Colonic mucosa (tissue), 4 donors: ENCODE results near the gene AMOT. TPM values are rescaled to one million over a fixed set of nuclear protein-coding genes. Genes with fewer than 3 reads are reported as not detected.

Experiments
- DNase-seq: peaks from one replicate; pipeline ENCODE4 v3.0.0-alpha.2; 2020
- H3K27ac ChIP-seq: fragments of 200-600 bp; one replicate; pipeline ENCODE4 v1.8.0; 2021
- H3K27me3 ChIP-seq: fragments of 200-600 bp; one replicate; pipeline ENCODE4 v1.8.0; 2021
- H3K36me3 ChIP-seq: fragments of 200-600 bp; one replicate; pipeline ENCODE4 v1.8.0; 2021
- H3K4me1 ChIP-seq: fragments of 200-600 bp; one replicate; pipeline ENCODE4 v1.8.0; 2021; ENCODE audit warnings: mild to moderate bottlenecking
- H3K4me3 ChIP-seq: fragments of 200-600 bp; one replicate; pipeline ENCODE4 v1.8.0; 2021
- H3K9ac ChIP-seq, 2 donors: one replicate each; pipeline ENCODE4 v1.7.0; 2013; ENCODE audit warnings: control low read depth in 2 of 2, low read depth in 2 of 2, low read length in 2 of 2
- H3K9me3 ChIP-seq: fragments of 200-600 bp; one replicate; pipeline ENCODE4 v1.8.0; 2021
- intact Hi-C: fragments of 100-400 bp; cut with DNase I; formaldehyde crosslinking; loops from one replicate; pipeline ENCODE4 v1.14.1; 2022
- total RNA-seq, 2 donors: library from RNA; stranded (reverse); fragmentation: NEBNext Ultra II Directional in 1 of 2; extraction: Animal tissue kit (Norgen Biotek cat#: 25700) in 1 of 2; gene quantifications; one replicate each; pipeline ENCODE4 v1.2.1, GENCODE V29; 2021
- TF ChIP-seq, protein P1 (sequence below): fragments of 200-600 bp; IDR thresholded peaks from one replicate; pipeline ENCODE4 v1.8.0; 2022; ENCODE audit warnings: antibody characterized with exemption, mild to moderate bottlenecking
- donor health status: healthy.
- donor health status: DM: no; HTN: no; CAD: no.
- donor health status: DM: no; HTN: no; CAD: no.

The AMOT gene
- total RNA-seq, 2 donors from 2014 or later, result 23.3 to 24.2 TPM

DNA sequence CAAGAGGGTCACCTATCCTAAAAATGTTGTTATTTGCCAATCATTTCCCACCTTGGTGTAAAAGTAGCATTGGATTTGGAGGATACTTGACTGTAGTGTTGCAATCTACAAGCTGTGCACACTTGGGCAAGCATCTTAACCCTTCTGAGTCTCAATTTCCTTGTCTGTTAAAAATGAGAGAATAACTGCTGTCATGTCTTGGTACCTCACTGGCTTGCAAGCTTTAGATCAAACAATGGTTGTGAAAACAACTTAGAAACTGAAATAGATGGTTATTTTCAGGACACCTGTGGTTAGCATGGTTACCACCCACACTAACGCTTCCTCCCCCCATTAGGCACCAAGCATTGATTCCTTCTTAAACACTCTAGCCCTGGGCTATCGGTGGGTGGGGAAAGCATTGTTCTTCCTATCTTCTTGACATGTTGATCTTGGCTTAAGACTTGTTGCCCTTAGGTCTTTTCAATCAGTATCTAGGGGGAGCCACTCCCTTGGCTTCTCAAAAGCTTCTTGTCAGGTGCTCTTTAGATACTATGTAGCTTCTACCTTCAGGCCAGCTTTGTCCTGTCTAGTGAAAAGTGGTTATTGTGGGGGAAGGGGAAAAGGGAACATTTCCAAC is 10.6 kb upstream of the AMOT start:
- Histone ChIP-seq H3K4me1 (no peaks in the 10 kb centered on the region), H3K4me3 (no peak overlapping the region), H3K9me3 (no peaks in the 10 kb centered on the region), H3K27me3 (no peaks in the 10 kb centered on the region), H3K9ac (no peak overlapping the region), H3K36me3 (no peaks in the 10 kb centered on the region), H3K27ac (no peak overlapping the region)
- TF ChIP-seq, protein P1, sequence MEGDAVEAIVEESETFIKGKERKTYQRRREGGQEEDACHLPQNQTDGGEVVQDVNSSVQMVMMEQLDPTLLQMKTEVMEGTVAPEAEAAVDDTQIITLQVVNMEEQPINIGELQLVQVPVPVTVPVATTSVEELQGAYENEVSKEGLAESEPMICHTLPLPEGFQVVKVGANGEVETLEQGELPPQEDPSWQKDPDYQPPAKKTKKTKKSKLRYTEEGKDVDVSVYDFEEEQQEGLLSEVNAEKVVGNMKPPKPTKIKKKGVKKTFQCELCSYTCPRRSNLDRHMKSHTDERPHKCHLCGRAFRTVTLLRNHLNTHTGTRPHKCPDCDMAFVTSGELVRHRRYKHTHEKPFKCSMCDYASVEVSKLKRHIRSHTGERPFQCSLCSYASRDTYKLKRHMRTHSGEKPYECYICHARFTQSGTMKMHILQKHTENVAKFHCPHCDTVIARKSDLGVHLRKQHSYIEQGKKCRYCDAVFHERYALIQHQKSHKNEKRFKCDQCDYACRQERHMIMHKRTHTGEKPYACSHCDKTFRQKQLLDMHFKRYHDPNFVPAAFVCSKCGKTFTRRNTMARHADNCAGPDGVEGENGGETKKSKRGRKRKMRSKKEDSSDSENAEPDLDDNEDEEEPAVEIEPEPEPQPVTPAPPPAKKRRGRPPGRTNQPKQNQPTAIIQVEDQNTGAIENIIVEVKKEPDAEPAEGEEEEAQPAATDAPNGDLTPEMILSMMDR, result no peak
- intact Hi-C loops, result no loop called here
- no peak for DNase-seq

DNA sequence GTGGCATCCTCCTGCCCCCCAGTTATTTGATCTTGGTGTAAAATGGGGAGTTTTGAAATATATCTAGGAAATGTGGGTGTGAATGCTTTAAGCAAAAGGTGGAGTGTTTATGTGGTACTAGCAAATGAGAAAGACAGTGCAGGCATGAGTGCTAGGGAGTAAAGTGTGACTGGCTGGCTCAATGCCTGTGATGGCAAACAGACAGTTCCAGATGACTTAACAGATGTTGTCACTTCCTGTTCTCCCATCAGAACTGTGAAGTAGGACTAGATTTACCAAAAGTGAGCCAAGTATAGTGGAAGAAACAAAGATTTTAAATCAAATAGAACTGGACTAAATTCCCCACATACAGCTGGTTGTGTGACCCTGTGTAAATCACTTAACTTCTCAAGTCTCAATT is 8.4 kb upstream of the AMOT start:
- H3K27ac ChIP-seq, result no peak overlapping the region
- TF ChIP-seq, protein P1, result no peak
- H3K36me3 ChIP-seq, result no peaks in the 10 kb centered on the region
- H3K4me3 ChIP-seq, result no peak overlapping the region
- intact Hi-C loops, result no loop called here
- DNase-seq, result no peak
- H3K9me3 ChIP-seq, result no peaks in the 10 kb centered on the region
- H3K4me1 ChIP-seq, result no peaks in the 10 kb centered on the region
- no peak overlapping the region for H3K9ac ChIP-seq
- no peaks in the 10 kb centered on the region for H3K27me3 ChIP-seq

DNA sequence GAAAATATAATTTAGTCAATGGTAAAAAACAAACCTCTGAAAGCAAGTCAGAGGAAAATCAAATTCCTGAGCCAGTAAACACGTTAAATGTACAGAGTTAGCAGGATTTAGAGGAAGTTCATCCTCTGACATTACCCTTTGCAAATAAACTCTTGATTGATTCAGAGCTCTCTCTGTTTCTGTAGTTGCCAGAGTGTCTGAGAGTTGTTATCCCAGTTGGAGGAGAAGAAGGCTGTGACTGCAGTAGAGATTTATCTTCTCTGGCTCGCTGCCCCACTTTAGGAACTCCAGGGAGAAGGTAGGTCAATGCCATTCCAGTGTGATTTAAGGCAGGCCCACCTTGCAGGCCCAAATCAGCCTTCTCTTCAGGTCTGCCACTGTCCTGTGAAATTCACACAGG is 6.2 kb upstream of the AMOT start:
- Histone ChIP-seq H3K27me3 (no peaks in the 10 kb centered on the region), H3K36me3 (no peaks in the 10 kb centered on the region), H3K27ac (no peak overlapping the region), H3K9ac (no peak overlapping the region), H3K9me3 (no peaks in the 10 kb centered on the region), H3K4me1 (no peaks in the 10 kb centered on the region), H3K4me3 (no peak overlapping the region)
- TF ChIP-seq, protein P1, result no peak
- intact Hi-C loops, result no loop called here
- no peak for DNase-seq

DNA sequence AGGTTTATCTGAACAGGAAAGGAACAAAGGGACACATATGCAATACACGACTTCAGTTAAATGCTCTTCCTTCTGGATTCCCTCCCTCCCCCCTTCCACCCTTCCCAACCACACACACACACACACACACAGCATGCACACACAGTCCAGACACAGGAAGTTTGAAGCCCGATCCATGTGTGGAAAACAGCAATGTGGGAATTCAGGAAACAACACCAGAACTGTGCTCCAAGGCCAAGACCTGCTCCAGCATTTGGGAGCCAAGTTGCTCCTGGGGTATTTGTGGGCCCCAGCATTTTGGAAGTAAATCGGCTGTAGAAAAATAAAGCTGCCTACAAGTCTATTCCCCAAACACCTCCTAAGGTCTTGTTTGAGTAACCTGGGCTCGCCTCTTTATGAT is 5.6 kb upstream of the AMOT start:
- H3K27me3 ChIP-seq, result no peaks in the 10 kb centered on the region
- no peaks in the 10 kb centered on the region for H3K36me3 ChIP-seq
- H3K9ac ChIP-seq, result no peak overlapping the region
- peak; percentile 25 for DNase-seq
- H3K9me3 ChIP-seq, result no peaks in the 10 kb centered on the region
- TF ChIP-seq, protein P1, result no peak
- intact Hi-C loops, result no loop called here
- no peaks in the 10 kb centered on the region for H3K4me1 ChIP-seq
- H3K27ac ChIP-seq, result no peak overlapping the region
- H3K4me3 ChIP-seq, result no peak overlapping the region

DNA sequence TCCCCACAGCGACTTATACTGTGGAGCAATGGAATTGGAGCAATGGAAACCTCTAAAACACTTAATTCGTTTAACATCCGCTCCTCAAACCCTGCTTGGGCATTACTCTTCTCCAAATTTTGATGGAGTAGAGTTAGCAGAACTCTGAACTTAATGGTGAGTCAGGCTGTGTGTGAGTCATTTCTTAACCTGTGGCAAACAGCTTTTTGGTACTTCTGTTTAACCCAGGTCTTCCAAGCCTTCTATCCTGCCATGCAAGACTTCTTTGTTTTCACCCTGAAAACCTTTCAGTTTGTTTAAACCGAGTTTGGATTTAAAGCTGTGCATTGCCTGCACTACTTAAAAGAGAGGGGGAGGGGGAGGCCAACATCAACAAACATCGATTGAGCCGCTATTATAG is 3.6 kb upstream of the AMOT start:
- TF ChIP-seq, protein P1, result no peak
- no peak overlapping the region for H3K4me3 ChIP-seq

DNA sequence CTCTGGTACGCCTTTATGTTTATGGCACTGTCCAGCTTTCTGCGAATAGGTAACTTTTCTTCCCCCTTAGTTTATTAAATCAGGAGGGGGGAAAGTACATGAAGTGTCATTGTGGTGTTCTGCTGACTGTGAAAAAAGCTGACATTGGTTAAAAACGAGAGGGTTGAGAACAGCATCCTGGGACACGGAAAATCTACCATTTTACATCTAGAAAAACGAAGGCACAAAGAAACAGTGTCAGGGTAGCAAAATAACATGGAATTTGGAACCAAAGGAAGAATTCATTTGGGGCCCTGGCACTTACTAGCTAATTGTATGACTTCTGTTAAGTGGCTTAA is 1.2 kb upstream of the AMOT start:
- Histone ChIP-seq H3K4me1 (no peaks in the 10 kb centered on the region), H3K36me3 (no peaks in the 10 kb centered on the region), H3K9me3 (no peaks in the 10 kb centered on the region), H3K27ac (peak overlapping the region; percentile 38), H3K4me3 (peak overlapping the region; percentile 38), H3K27me3 (no peaks in the 10 kb centered on the region), H3K9ac (peak overlapping the region; percentile 17 to 28)
- intact Hi-C loops, result no loop called here
- DNase-seq, result no peak
- TF ChIP-seq, protein P1, result no peak

More for the DNA sequence above, 3.6 kb upstream of the AMOT start:
- H3K9ac ChIP-seq, result no peak overlapping the region
- intact Hi-C loops, result no loop called here
- DNase-seq, result no peak
- H3K4me1 ChIP-seq, result no peaks in the 10 kb centered on the region
- no peaks in the 10 kb centered on the region for H3K36me3 ChIP-seq
- H3K27me3 ChIP-seq, result no peaks in the 10 kb centered on the region
- no peak overlapping the region for H3K27ac ChIP-seq
- no peaks in the 10 kb centered on the region for H3K9me3 ChIP-seq
